ENCODE measurements around the gene GIMAP1.

Gene GIMAP1

DNA sequence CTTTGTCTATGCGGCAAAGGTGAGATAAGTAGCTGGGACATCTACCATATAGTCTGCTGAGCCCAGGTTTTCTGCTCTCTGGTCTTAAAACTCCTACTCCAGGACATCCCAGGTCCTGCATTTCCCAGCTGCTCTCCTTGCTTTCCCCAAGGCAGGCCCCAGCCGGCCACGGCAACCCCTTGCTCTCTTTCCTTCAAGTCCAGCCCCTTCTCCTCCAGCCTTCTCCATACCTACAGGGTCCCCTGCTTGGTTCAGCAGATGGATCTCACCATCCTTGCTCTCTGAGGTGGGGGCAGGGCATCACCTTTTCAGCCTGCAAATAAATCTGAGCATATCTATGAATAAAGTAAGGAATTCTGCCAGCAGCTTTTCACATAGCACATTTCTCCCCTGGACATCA is 29.5 kb downstream of the GIMAP1 start:
- no peak for DNase-seq (ENCODE audit: extremely low read depth in 1 of 2, low read depth in 1 of 2)

DNA sequence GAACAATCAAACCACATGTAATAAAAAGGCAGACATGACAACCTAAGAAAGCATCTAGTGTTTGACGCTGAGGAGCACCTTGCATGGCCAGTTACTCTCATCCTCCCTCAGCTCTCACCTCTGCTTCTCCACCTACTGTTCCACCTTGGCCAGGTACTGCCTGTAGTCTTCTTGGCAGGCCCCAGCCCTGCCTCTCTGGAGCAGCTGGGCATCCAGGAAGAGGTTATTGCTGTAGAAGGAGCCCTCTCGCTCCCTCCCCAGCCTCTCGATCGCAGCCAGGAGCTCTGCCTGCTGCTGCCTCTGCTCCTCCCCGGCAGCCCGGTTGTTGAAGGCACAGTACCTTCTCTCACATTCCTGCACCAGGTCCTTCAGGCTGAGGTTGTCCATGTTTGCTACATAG is 30.5 kb downstream of the GIMAP1 start:
- DNase-seq (ENCODE audit: extremely low read depth in 1 of 2, low read depth in 1 of 2) = no peak

DNA sequence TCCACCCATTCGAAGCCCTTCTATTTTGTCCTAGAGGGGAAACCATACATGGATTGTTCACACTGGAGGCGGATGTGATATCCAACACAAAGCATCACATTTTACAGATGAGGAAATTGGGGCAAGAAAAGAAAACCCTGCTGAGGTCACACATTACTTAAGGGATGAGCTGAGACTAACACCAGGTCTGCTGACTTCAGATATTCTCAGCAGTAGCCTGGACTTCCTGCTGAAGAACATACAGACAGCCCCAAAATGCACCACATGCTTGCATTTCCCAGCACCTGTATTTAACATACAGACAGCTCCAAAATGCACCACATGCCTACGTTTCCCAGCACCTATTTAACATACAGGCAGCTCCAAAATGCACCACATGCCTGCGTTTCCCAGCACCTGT is 32.0 kb downstream of the GIMAP1 start:
- DNase-seq (ENCODE audit: extremely low read depth in 1 of 2, low read depth in 1 of 2) = no peak

DNA sequence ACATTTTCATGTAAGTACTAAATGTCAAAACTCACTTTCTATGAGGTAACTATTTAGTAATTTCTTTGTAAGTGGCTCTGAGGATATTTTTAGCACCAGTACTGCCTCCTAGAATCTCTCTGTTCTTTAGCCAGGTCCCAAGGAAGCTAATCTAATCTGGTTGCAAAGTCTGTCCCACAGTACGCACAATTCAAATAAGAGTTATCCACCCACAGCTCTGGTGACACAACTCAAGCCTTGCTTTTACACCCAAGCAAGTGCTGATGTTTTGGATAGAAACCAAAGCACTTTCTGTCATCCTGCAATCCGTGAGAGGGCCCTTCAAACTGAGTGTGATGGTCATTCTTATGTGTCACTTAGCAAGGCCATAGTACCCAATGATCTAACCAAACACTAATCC is 35.3 kb downstream of the GIMAP1 start:
- no peak for DNase-seq (ENCODE audit: extremely low read depth in 1 of 2, low read depth in 1 of 2)

DNA sequence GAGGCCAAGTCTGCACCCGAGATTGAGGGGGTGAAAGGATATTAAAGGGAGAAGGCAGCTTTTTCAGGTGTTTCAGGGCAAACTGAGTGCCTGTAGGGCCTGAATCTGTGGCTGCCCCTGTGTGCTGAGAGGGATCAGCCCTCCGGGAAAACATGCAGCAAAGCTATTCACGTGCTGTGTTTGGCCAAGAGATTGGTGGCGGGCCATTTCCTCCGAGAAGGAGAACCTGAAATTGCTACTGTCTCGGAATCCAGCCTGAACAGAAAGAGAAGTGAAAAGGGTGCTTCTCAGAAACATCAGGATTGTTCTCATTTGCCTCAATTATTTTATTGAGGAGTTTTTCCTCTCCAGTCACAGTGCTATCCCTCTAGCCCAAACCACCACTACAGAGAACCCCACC is 36.8 kb downstream of the GIMAP1 start:
- DNase-seq (ENCODE audit: extremely low read depth in 1 of 2, low read depth in 1 of 2) = no peak

DNA sequence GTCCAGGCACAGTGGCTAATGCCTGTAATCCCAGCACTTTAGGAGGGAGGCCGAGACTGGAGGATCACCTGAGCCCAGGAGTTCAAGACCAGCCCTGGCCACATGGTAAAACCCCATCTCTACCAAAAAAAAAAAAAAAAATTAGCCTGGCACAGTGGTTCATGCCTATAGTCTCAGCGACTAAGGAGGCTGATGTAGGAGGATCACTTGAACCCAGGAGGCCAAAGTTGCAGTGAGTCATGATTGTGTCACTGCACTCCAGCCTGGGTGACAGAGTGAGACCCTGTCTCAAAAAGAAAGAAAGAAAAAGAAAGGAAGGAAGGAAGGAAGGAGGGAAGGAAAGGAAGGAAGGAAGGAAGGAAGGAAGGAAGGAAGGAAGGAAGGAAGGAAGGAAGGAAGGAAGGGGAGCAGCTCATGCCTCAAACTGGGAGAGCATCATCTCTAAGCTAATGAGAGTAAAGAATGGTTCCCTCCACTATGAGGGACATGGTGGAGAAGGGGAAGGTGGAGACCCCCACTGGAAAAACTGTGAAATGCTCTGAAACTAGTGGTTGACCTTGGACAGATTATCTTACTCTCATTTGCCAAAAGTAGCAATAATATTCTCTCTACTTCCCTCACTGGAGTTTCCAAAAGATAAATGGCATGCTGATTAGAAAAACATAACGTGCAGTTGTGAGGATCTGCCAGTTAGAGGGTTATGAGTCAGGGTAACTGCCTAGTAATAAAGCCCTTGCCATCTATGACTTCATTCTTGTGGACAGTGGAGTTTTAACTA is 37.6 kb downstream of the GIMAP1 start:
- no peak for DNase-seq (ENCODE audit: extremely low read depth in 1 of 2, low read depth in 1 of 2)

DNA sequence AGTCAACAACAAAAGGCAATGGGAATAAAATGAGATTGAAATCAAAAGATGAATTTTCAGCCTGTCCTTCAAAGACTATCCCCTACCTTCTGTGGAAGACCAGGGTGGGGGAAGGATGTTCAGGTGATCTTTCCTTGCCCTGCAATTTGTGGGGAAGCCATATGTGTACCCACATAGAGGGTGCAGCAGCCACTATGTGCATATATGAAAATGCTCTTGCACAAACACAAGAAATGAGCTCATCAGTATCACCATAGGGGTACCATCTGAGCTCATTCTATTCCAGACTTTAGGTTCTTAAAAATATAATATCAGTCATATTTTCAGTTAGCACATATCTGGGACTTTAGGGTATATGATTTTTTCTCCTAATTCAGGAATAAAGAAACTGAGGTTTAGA is 38.5 kb downstream of the GIMAP1 start:
- DNase-seq (ENCODE audit: extremely low read depth in 1 of 2, low read depth in 1 of 2) = no peak

DNA sequence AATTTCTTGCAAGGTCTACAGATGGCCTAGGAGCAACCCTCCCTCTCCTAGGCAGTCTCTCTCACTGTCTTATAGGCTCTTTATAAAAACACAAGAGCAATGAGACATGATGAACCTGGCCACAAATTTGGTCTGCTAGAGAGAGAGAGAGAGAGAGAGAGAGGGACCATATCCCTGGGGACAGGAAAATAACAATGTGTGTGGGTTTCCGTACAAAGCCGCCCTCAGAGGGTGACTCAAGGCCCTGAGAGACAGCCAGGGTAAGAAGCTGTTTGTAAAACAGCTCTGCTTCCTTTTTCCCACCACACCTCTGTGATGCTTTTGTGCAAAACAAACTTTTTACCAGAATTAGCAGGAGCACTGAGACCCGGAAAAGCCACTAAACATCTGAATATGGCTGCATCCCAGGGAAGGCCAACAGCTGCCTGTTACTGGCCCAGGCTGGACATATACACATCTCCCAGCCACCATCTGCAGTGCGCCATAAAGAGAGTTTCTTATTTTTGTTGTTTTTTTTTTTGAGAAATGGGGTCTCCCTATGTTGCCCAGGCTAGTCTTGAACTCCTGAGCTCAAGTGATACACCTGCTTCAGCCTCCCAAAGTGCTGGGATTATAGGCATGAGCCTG is 39.2 kb downstream of the GIMAP1 start:
- peak in 1 of 2 donors; percentile 73 for DNase-seq (ENCODE audit: extremely low read depth in 1 of 2, low read depth in 1 of 2)

DNA sequence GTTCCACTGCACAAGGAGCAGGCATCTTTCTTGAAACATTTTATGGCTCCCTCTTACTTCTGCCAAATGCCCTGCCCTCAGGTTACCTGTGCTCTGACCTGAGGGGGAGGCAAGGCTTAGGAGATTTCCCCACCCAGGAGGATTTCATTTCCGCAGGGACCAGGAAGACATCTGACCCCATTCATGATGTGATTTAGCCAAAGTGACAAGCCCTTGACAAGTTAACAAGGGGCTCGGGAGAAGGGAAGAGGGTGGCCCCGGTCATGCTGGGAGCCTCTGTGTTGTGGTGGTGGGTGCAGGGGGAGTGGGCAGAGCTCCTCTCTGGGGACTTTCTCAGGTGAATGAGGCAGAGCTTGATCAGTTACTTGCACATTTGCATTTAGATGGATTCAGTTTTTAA is 39.8 kb downstream of the GIMAP1 start:
- no peak for DNase-seq (ENCODE audit: extremely low read depth in 1 of 2, low read depth in 1 of 2)

DNA sequence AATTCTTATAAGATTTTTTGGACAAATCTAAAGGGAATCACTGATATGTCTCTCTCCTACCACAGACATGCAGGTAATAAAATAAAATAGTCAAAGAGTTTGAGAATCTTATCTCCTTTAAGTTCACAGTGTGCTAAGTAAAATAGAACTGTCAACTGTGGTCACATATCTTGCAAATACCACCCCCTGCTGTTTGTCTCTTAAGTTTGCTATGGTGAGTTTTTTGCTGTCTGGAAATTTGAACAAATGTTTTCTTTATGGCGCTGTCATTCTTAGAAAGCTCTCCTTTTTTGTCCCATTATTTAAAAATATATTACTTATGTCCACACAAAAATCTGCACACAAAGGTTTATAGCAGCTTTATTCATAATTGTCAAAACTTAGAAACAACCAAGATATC is 40.4 kb downstream of the GIMAP1 start:
- DNase-seq (ENCODE audit: extremely low read depth in 1 of 2, low read depth in 1 of 2) = no peak

DNA sequence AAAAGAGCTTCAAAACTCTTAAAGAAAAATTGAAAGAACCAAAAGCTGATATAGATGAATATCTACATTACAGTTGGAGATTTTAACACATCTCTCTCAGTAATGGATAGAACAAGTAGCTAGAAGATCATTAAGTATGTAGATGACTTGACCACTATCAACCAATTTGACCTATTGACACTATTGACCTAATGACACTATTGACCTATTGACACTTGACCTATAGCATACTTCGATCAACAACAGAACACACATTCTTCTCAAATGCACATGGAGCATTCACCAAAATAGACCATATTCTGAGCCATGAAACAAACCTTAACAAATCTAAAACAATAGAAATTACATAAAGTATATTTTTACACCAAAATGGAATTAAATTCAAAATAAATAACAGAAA is 43.1 kb downstream of the GIMAP1 start:
- no peak for DNase-seq (ENCODE audit: extremely low read depth in 1 of 2, low read depth in 1 of 2)

DNA sequence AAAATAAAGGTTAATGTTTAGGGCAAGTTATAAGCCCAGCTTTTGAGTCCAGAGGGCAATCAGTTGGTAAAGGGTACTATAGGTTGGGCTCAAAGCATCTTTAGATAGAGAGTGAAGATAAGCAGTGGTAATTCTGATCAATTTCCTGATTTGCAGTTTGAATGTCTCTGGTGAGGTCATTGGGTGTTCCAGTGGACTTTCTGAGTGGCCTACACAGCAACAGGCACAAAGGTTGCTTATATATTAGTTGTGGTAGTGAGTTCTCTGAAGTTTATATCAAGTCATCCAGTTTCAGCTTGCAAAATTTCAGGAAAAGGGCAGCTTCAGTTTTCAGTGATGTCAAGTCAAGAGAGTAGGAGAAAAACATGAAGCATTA is 49.9 kb downstream of the GIMAP1 start:
- no peak for DNase-seq (ENCODE audit: extremely low read depth in 1 of 2, low read depth in 1 of 2)

DNA sequence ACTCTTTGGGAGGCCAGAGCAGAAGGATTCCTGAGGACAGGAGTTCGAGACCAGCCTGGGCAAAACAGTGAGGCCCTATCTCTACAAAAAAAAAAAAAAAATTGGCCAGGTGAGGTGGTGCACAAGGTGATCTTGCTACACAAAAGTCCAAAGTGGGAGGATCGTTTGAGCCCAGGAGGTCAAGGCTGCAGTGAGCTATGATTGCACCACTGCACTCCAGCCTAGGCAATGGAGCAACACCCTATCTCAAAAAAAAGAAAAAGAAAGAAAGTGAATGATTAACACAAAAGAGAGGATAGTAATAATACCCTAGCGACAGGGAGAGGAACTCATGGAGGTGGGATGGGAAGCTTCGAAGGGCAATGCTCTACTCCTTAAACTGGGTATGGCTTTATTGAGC is 53.4 kb downstream of the GIMAP1 start:
- no peak for DNase-seq (ENCODE audit: extremely low read depth in 1 of 2, low read depth in 1 of 2)

Data from stimulated activated CD8-positive, alpha-beta memory T cell treated with anti-CD3 and anti-CD28 coated beads, Interleukin-7, amount 100 ng/mL, for 48 hours (primary cell).